GOT3 (cell line): ENCODE results near the gene SORBS1.
"Not testable (repeated sequence)": the region's sequence is repeated elsewhere in the genome, so short reads cannot be mapped to it uniquely, and the experiment has no call there.

Source experiments
- DNase-seq: peaks from one replicate; lab custom pipeline; 2025; ENCODE audit warnings: mixed read lengths; lab: John Stamatoyannopoulos, UW

Gene SORBS1

DNA sequence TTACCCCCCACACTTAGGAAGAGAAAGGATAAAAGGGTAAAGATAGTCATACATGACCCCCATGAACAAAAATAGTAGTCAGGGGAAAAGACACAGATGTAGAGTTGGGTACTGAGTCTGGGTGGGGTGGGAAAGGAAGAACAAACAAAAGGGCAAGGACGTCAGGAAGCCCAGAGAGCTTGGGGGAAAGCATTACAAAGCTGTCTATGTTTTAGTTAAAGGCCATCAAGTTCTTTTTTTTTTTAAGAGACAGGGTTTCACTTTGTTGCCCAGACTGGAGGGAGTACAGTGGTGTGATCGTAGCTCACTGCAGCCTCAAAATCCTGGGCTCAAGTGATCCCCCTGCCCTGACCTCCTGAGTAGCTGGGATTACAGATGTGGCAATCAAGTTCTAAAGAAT is 172.0 kb downstream of the SORBS1 start:
- no peak for DNase-seq

DNA sequence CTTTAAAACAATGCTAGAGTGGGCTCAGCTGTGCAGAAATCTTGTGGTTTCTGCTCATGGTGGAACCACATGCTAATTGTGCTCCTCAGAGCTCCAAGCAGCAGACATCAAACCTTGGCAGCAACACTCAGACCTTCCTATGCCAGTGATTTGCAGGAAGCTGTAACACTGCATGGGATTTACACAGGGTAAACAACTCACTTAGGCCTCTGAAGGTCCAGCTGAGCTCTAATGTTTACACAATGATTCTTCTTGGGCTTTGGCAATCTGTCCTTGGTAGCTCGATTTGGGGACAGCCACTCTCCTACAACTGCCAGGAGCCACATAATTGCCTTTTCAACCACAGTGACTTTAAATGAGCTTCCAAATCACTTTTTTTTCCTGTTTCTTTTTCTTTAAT is 172.6 kb downstream of the SORBS1 start:
- DNase-seq: no peak

DNA sequence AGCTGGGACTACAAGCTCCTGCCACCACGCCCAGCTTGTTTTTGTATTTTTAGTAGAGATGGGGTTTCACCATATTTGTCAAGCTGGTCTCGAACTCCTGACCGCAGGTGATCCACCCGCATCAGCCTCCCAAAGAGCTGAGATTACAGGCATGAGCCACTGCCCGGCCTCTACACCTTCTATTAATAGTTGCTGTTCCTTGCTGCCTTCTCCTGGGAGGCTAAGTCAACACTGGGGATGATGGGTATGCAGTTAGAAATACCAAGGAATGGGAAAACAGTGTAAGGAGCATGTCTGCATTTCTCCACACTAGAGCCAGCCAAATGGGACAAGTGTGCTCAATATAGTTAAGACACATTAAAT is 173.1 kb downstream of the SORBS1 start:
- no peak for DNase-seq

DNA sequence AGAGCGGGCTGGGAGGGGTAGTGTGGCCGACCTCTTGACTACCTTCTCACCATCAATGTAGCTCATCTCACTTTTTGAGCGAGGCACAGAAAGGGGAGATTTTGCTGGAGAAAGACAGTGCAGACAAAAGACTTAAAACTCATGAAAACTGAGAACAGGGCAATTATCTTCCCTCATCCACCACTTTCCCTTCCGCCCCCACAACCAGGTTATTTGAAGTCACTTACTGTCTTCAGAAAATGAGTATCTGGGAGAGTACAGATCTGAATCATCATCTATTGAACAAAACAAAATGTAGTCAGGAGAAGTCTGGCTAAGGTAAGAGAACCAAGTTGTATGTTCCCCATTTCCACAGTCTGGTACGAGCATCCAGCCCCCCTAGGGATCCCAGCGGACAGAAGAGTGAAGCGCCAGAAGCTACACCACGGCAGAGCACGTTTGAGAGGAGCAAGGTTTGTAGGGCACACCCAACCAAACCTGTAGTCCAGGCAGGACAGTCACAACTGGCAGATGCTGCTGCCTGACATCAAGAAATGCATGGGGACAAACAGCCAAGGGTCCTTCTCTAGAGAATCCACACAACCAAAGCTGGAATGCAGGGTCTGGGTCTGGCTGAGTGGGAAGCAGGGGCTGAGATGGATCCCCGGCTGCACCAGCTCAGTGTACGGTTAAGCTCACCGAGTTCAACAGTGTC is 177.0 kb downstream of the SORBS1 start:
- no peak for DNase-seq

GRCh38 chr10:95382596-95382995 is 178.6 kb downstream of the SORBS1 start:
- DNase-seq: no peak

DNA sequence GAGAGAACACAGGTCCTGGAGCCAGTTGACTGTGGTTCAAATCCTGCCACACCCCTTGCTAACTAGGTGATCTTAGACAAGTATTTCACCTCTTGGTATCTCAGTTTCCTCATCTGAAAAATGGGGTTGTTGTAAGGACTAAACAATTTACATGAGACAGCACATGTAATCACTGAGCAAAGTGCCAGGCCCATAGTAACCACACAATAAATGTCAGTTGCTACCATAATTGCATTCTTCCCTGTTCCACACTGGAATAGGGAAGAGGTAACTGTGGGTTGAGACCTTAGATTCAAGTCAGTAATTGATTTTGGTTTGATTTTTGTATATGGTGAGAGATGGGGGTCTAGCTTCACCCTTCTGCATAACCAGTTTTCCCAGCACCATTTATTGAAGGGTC is 179.0 kb downstream of the SORBS1 start:
- no peak for DNase-seq

DNA sequence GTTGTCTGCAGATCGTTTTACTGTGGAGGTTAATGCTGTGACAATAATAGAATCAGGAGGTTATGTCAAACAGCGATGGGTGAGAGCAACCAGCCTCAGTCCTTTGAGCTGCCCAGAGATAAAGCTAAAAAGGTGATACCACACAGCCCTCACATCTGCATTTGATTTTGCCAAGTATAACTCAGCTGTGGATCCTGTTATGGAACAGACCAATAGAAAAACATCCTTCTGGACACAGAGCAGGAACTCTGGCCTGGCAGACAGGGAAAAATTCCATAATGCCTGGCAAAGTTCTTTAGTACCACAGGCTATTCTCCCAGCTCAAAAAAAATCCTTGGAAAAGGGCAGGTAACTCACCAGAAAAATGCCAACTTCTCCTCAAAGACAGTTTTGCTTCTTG is 183.2 kb downstream of the SORBS1 start:
- no peak for DNase-seq

GRCh38 chr10:95375418-95375817 is 185.8 kb downstream of the SORBS1 start:
- no peak for DNase-seq

DNA sequence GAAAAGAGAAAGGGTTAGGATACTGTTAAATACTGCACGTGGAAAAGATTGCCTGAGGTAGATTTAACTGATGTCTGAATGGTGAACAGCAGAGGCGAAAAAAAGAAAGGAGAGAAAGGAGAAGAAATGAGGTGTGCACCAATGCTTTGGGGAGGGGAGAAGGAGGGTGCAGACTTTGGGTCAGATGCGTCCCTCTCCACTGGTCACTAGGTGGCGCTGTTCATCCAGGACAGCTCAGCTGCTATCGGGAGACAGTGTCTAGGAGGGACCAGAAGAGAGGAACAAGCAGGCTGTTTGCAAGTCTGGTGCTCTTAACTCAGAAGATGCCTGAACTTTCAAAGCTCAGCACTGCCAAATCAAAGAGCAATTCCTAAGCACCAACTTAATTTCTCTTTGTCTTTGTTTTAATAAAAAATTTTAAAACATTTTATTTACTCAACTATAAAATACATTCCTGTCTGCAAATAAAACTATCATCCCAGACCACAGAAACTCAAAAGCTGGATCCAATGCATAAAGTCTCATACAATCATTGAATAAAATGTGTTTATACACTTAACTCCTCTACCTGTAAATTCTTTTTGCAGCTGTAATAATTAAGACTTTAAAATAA is 186.5 kb downstream of the SORBS1 start:
- DNase-seq: no peak

DNA sequence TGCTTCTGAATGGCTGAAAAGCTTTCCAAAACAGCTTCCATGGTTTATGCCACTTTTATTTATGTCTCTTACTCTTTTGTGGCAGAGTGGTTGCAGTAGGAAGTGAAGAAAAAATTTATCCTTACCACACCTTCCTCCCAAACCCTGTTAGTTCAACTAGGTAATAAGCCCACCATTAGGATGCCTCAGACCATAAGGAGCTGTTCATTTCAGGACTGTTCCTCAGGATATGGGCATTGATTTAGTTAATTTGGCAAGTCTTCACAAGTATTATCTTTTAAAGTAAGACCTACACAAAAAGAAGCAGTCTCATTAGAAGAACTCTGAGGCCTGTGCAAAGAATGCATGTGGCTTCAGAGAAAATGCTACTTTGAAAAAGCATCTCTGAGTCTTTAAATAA is 187.5 kb downstream of the SORBS1 start:
- no peak for DNase-seq

DNA sequence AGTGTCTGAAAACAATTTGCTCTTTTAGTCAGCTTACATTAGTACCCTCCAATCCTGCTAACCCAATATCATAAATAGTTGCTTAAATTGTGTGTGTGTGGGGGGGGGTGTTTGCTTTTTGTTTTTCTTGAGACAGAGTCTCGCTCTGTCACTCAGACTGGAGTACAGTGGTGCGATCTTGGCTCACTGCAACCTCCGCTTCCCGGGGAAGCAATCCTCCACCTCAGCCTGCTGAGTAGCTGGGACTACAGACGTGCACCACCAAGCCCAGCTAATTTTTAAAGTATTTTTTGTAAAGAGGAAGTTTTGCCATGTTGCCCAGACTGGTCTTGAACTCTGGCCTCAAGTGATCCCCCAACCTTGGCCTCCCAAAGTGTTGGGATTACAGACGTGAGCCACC is 196.8 kb downstream of the SORBS1 start:
- DNase-seq: no peak

GRCh38 chr10:95363303-95363912 is 197.8 kb downstream of the SORBS1 start:
- DNase-seq: no peak

DNA sequence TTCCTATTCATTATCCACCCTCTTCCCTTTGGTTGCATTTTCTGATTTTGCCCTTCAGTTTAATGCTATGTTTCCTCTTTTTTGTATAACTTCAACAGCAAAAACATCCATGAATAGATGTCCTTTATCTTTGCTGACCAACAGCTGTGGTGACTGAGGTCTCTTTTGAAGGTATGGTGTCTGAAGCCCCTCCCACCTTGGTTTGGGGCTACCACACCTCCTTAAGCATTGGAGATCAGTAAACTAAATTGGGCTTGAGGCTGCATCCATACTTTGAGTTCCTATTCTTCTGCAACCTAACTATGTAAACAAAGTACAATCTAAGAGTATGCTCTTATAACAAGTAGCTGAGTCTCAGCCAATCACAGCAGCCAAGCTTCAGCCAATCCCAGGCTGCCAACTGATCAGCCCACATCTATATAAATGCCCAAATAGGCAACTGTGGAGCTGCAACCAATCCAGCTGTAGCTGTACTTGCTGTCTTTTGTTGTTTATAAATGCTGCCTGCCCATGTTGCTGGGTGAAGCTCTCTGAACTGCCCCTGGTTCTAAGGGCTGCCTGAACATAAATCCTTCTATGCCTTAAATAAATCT is 201.0 kb downstream of the SORBS1 start:
- no peak for DNase-seq

DNA sequence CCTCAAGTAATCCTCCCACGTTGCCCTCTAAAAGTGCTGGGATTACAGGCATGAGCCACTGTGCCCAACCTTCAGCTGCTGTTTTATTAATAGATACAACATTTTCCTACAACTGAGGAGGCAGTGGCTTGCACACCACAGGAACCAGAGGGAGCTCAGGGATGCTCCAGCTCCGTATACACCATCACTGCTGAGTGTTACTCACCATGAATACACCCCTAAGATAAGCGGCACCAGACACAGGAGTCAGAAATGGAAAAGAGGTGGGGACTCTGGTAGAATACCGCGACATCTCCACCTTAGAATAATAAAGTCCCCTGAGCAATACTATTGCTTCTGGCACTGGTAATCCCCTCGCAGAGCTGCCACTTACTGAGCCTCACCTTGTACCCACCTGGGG is 201.7 kb downstream of the SORBS1 start:
- DNase-seq: no peak

DNA sequence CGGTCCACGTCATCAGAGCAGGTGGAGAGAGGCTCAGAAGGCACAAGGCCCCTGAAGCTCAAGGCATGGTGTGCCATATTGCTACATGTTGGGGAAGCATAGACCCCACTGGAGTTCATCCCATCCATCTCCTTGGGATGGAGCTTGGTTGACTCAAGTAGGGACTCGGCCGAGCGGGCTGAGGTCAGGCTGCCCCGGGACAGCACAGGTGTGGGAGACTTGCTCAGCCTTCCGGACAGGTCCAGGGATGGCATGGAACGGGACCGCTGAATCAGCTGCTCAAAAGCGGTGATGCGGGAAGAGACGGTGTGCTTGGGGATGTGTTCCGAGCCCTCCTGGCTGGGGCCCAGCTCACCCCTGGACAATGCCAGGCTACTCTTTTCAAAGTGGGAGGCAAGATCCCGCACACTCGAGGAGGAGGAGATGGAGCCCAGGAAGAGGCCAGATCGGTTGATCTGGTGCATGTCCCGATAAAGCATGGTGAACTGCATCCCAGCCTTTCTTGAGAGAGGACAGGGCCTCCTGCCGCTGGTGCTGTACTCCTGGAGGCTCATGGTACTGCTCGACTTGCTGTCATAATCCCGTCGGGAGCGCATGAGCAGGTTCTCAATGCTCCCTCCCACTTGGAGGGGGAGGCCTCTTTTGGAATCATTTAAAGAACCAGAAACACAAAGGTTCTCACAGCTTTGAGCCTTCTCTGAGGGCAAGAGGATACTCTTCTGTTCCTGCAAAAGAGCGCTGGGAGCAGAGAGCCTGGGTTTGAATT is 204.8 kb downstream of the SORBS1 start:
- no peak for DNase-seq

DNA sequence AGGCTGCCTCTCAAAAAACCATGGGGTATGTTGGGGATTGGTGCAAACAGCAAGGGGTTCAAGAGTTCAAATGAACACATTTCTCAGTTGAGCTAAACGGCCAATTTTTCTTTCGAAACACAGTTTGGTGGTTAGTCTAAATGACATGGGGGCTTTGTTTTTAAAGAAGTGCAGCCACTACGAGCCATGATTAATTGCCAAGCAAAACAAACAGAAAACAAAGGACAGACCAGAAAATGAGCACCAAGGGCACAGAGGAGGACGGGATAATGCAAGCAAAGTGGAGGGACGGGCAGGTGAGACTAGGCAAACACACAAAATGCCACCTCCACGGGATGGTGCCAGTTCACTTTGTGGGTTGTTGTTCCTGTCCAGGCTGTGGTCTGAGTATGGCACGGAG is 205.9 kb downstream of the SORBS1 start:
- DNase-seq: no peak

DNA sequence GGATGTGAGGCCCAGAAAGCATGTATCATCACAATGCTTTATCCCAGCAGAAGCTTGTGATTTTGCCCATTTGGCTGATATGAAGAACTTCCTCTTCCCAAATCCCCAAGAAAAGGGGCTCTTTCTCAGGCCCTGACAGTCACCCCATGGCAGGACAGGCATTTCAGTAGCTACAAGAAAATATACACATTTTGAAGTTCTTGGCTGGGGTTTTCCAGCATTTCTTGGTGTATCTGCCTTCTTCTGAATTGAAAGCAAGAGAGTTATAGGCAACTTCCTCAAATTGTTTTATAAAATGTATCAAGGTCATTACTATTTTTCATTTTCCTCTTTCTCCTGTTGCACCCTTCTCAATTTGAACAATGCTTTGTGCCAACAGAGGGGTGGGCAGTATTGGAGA is 207.1 kb downstream of the SORBS1 start:
- DNase-seq: no peak

GRCh38 chr10:95353123-95353522 is 208.0 kb downstream of the SORBS1 start:
- DNase-seq: no peak

DNA sequence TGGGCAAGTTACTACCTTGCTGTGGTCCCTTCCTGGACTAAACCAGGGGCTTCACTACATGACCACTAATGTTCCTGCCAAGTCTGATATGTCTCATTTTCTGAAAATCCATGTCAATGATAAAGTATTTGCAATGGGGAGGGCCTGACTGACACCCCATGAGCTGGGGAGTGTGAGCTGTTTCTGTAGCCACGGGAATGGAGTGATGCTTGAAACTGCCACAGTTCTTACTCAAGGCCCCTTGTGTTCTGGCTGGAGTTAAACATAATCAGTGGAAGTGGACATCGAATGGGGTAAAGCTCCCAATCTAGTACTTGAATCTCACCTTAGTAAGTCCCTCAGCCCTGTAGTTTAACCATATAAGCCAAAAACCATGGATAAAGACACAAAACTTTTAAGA is 208.5 kb downstream of the SORBS1 start:
- no peak for DNase-seq

- no peak for DNase-seq
These were observed 210.3 kb downstream of the SORBS1 start for GRCh38 chr10:95350830-95351228.

DNA sequence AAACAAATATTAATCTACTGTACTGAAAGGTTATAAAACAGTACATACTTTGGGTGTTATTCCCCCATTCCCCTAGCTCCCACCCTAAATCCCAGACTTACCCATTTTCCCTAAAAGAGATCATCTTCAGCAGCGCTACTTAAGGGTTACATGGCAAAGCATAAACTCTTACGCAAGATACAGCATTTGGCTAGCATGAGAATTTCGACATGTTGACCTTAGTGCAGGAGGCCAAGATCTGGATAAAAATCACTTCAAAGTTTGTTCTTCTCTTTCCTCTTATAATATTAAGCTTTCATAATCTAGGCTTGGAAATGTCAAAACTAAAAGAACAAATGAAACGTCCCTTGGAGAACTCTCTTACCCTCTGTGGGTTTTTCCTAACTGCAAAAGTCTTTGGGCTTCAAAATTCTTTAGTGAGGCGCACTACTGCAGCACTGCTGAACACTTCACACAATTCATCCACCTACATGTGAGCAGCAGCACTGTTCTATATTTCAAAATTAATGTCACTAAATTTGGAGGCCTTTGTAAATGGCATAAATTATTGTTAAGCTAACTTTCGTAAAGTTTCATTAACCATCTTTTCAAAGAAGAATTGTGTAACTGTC is 210.8 kb downstream of the SORBS1 start:
- no peak for DNase-seq

- not testable (repeated sequence) for DNase-seq
These were observed 213.8 kb downstream of the SORBS1 start for GRCh38 chr10:95347402-95347766.
